Activated CD4-positive, CD25-positive, alpha-beta regulatory T cell treated with anti-CD3 and anti-CD28 coated beads, Interleukin-2, amount 50 U/mL, for 16 hours (primary cell): ENCODE measurements around the gene BNC2.

Experiments
- DNase-seq: peaks from one replicate; pipeline ENCODE4 v3.0.0-alpha.2; 2020; ENCODE audit warnings: low read depth, low spot score

The BNC2 gene

GRCh38 chr9:16715404-16715803 lies 155.1 kb downstream of the BNC2 start:
- DNase-seq, result no peak

- DNase-seq, result no peak
These were observed 157.7 kb downstream of the BNC2 start for GRCh38 chr9:16712787-16713186.

GRCh38 chr9:16710888-16711287 lies 159.6 kb downstream of the BNC2 start:
- no peak for DNase-seq

GRCh38 chr9:16709924-16710323 lies 160.5 kb downstream of the BNC2 start:
- DNase-seq, result no peak

GRCh38 chr9:16708656-16709435 lies 161.6 kb downstream of the BNC2 start:
- DNase-seq, result no peak

- DNase-seq, result no peak
These were observed 165.3 kb downstream of the BNC2 start for GRCh38 chr9:16705111-16705604.

GRCh38 chr9:16704116-16705110 lies 166.1 kb downstream of the BNC2 start:
- no peak for DNase-seq

GRCh38 chr9:16701347-16701746 lies 169.1 kb downstream of the BNC2 start:
- DNase-seq, result no peak

GRCh38 chr9:16693616-16694015 lies 176.9 kb downstream of the BNC2 start:
- DNase-seq, result no peak

- DNase-seq, result no peak
These were observed 179.8 kb downstream of the BNC2 start for GRCh38 chr9:16690628-16691027.

- DNase-seq, result no peak
These were observed 180.3 kb downstream of the BNC2 start for GRCh38 chr9:16690205-16690604.

GRCh38 chr9:16689351-16689938 lies 181.0 kb downstream of the BNC2 start:
- DNase-seq, result no peak

GRCh38 chr9:16688814-16689213 lies 181.7 kb downstream of the BNC2 start:
- no peak for DNase-seq

- no peak for DNase-seq
These were observed 182.6 kb downstream of the BNC2 start for GRCh38 chr9:16687678-16688369.

GRCh38 chr9:16683326-16683725 lies 187.1 kb downstream of the BNC2 start:
- DNase-seq, result no peak

GRCh38 chr9:16682273-16682672 lies 188.2 kb downstream of the BNC2 start:
- no peak for DNase-seq

- no peak for DNase-seq
These were observed 188.8 kb downstream of the BNC2 start for GRCh38 chr9:16681652-16681987.

GRCh38 chr9:16680975-16681651 lies 189.4 kb downstream of the BNC2 start:
- DNase-seq, result no peak

- DNase-seq, result no peak
These were observed 189.9 kb downstream of the BNC2 start for GRCh38 chr9:16680541-16680940.

GRCh38 chr9:16679327-16679821 lies 191.1 kb downstream of the BNC2 start:
- no peak for DNase-seq

- DNase-seq, result no peak
These were observed 194.0 kb downstream of the BNC2 start for GRCh38 chr9:16676519-16676918.
